OCI-LY3 (cell line): ENCODE results near the gene SLC5A6.

Experiments used
- CTCF ChIP-seq: fragments of 200-600, 300-600 bp; sonication (generic); IDR thresholded peaks from 2 replicates; pipeline ENCODE4 v1.5.1; 2014; ENCODE audit warnings: antibody characterized with exemption, low read length, low read depth
- EZH2phosphoT487 ChIP-seq: fragments of 200-600 bp; shearing (Covaris generic); IDR thresholded peaks from 2 replicates; pipeline ENCODE4 v1.6.1; 2018; ENCODE audit warnings: antibody characterized with exemption, mixed run types, low read depth

GRCh38 chr2:27177441-27178351, 34.4 kb downstream of the SLC5A6 start:
- TF ChIP-seq CTCF = no peak
- no peak for TF ChIP-seq EZH2phosphoT487
